Measurements from ENCODE around the gene PLEKHG3. TPM values are rescaled to one million over a fixed set of nuclear protein-coding genes. Genes with fewer than 3 reads are reported as not detected.

Gene PLEKHG3
- total and polyA plus RNA-seq, 4 donors = 8.4 to 21.3 (median 14.6) TPM

DNA sequence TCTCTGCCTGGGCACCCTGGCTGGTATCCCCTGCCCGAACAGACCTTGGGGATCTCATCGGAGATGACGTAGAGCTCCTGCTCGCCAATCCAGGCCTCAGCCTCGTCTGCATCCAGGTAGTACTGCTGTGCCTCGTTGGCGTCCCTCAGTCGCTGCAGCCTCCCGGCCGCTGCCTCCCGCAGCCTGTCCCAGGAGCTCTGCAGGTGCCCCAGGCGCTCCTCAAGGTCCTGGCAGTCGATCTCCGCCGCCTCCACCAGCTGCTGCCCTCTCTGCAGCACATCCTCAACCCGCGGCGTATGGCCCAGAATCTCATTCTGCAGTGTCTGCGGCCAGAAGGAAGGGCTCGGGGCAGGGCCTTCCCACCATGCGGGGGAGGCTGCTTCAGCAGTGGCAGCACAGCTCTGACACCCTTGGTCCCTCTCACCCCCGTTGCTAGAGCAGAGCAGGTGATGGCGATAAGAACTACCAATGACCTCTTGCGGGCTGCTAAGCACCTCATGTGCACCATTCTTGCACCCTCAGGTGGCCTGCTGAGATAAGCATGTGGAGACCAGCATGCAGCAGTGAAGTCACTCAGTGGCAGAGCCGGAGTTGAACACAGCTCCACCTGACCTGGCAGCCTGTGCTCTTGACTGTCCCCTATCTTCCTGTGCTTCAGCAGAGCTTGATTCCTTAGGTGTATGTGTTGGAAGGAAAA, 71.0 kb downstream of the PLEKHG3 start:
- WGBS = 92% methylated on average over 25 of the region's 25 CpGs
- Histone ChIP-seq H3K9ac (ENCODE audit: low read depth in 1 of 2, low read length in 2 of 2) (no peak overlapping the region), H3K27ac (ENCODE audit: low read depth in 1 of 2, low read length in 2 of 2) (no peak overlapping the region), H3K27me3 (ENCODE audit: control insufficient read depth in 4 of 4, insufficient read depth in 4 of 4, low read length in 3 of 4) (no peaks in the 10 kb centered on the region), H3K4me3 (ENCODE audit: low read depth in 1 of 3, low read length in 3 of 3) (no peak overlapping the region), H3K36me3 (ENCODE audit: control insufficient read depth in 4 of 4, insufficient read depth in 3 of 4, low read depth in 1 of 4, low read length in 3 of 4) (no peaks in the 10 kb centered on the region), H3K4me1 (ENCODE audit: control insufficient read depth in 4 of 4, insufficient read depth in 4 of 4, low read length in 3 of 4) (peaks cover 5 to 18% (median 15%) of the 10 kb centered on the region in 4 donors), H3K9me3 (ENCODE audit: control insufficient read depth in 4 of 4, low read length in 3 of 4) (no peaks in the 10 kb centered on the region)
- no peak for TF ChIP-seq HNF4A (conservative IDR thresholded peaks at IDR 0.05)
- no peak for TF ChIP-seq JUND (IDR thresholded peaks at IDR 0.05)
- no peak for TF ChIP-seq TAF1 (conservative IDR thresholded peaks at IDR 0.05)
- no peak for TF ChIP-seq RXRA (IDR thresholded peaks at IDR 0.05)
- TF ChIP-seq, protein P1, sequence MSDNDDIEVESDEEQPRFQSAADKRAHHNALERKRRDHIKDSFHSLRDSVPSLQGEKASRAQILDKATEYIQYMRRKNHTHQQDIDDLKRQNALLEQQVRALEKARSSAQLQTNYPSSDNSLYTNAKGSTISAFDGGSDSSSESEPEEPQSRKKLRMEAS (IDR thresholded peaks at IDR 0.05) = no peak
- TF ChIP-seq HNF4G (IDR thresholded peaks at IDR 0.05) = no peak
- TF ChIP-seq FOXA1 (IDR thresholded peaks at IDR 0.05) = no peak
- no peak for TF ChIP-seq NR2F2 (IDR thresholded peaks at IDR 0.05)
- TF ChIP-seq FOXA2 (IDR thresholded peaks at IDR 0.05) = no peak
- TF ChIP-seq, protein P2, sequence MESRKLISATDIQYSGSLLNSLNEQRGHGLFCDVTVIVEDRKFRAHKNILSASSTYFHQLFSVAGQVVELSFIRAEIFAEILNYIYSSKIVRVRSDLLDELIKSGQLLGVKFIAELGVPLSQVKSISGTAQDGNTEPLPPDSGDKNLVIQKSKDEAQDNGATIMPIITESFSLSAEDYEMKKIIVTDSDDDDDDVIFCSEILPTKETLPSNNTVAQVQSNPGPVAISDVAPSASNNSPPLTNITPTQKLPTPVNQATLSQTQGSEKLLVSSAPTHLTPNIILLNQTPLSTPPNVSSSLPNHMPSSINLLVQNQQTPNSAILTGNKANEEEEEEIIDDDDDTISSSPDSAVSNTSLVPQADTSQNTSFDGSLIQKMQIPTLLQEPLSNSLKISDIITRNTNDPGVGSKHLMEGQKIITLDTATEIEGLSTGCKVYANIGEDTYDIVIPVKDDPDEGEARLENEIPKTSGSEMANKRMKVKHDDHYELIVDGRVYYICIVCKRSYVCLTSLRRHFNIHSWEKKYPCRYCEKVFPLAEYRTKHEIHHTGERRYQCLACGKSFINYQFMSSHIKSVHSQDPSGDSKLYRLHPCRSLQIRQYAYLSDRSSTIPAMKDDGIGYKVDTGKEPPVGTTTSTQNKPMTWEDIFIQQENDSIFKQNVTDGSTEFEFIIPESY (IDR thresholded peaks at IDR 0.05) = no peak
- no peak for TF ChIP-seq GABPA (IDR thresholded peaks at IDR 0.05 in 1 of 2, conservative IDR thresholded peaks at IDR 0.05 in 1 of 2)
- no peak for TF ChIP-seq RAD21 (IDR thresholded peaks at IDR 0.05)
- TF ChIP-seq SP1 (IDR thresholded peaks at IDR 0.05) = no peak
- TF ChIP-seq, protein P3, sequence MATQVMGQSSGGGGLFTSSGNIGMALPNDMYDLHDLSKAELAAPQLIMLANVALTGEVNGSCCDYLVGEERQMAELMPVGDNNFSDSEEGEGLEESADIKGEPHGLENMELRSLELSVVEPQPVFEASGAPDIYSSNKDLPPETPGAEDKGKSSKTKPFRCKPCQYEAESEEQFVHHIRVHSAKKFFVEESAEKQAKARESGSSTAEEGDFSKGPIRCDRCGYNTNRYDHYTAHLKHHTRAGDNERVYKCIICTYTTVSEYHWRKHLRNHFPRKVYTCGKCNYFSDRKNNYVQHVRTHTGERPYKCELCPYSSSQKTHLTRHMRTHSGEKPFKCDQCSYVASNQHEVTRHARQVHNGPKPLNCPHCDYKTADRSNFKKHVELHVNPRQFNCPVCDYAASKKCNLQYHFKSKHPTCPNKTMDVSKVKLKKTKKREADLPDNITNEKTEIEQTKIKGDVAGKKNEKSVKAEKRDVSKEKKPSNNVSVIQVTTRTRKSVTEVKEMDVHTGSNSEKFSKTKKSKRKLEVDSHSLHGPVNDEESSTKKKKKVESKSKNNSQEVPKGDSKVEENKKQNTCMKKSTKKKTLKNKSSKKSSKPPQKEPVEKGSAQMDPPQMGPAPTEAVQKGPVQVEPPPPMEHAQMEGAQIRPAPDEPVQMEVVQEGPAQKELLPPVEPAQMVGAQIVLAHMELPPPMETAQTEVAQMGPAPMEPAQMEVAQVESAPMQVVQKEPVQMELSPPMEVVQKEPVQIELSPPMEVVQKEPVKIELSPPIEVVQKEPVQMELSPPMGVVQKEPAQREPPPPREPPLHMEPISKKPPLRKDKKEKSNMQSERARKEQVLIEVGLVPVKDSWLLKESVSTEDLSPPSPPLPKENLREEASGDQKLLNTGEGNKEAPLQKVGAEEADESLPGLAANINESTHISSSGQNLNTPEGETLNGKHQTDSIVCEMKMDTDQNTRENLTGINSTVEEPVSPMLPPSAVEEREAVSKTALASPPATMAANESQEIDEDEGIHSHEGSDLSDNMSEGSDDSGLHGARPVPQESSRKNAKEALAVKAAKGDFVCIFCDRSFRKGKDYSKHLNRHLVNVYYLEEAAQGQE (IDR thresholded peaks at IDR 0.05) = no peak
- TF ChIP-seq EGR1 (IDR thresholded peaks at IDR 0.05; ENCODE audit: low read depth in 2 of 2) = no peak
- TF ChIP-seq YY1 (IDR thresholded peaks at IDR 0.05) = no peak
- TF ChIP-seq, protein P4, sequence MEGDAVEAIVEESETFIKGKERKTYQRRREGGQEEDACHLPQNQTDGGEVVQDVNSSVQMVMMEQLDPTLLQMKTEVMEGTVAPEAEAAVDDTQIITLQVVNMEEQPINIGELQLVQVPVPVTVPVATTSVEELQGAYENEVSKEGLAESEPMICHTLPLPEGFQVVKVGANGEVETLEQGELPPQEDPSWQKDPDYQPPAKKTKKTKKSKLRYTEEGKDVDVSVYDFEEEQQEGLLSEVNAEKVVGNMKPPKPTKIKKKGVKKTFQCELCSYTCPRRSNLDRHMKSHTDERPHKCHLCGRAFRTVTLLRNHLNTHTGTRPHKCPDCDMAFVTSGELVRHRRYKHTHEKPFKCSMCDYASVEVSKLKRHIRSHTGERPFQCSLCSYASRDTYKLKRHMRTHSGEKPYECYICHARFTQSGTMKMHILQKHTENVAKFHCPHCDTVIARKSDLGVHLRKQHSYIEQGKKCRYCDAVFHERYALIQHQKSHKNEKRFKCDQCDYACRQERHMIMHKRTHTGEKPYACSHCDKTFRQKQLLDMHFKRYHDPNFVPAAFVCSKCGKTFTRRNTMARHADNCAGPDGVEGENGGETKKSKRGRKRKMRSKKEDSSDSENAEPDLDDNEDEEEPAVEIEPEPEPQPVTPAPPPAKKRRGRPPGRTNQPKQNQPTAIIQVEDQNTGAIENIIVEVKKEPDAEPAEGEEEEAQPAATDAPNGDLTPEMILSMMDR (IDR thresholded peaks at IDR 0.05; ENCODE audit: low read depth, low read length, missing input control) = no peak
- TF ChIP-seq, protein P5, sequence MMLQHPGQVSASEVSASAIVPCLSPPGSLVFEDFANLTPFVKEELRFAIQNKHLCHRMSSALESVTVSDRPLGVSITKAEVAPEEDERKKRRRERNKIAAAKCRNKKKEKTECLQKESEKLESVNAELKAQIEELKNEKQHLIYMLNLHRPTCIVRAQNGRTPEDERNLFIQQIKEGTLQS (IDR thresholded peaks at IDR 0.05) = no peak
- no peak for DNase-seq (ENCODE audit: low spot score)

Data from liver (tissue), 9 donors.